SK-N-SH (cell line): ENCODE measurements around the gene PKNOX2.

Experiments used
- CHD2 ChIP-seq: fragments of 150-350 bp; IDR thresholded peaks from 2 replicates; pipeline ENCODE4 v1.6.1; 2018; ENCODE audit warnings: low read length; ENCODE audit not compliant: partially characterized antibody
- CTCF ChIP-seq: fragments of 200-600 bp; sonication (generic); IDR thresholded peaks from 2 replicates; pipeline ENCODE4 v1.6.1; 2017; ENCODE audit warnings: antibody characterized with exemption, mild to moderate bottlenecking, moderate library complexity
- EP300 ChIP-seq, 2 experiments: IDR thresholded peaks; 2 replicates each; pipeline versions ENCODE4 v1.4.0 to v1.6.1; 2012; ENCODE audit warnings: borderline replicate concordance in 1 of 2, low read depth in 1 of 2, low read length in 1 of 2
- EZH2phosphoT487 ChIP-seq: fragments of 200-600 bp; sonication (generic); IDR thresholded peaks from 2 replicates; pipeline ENCODE4 v1.6.1; 2017; ENCODE audit warnings: low read depth, mixed run types, mild to moderate bottlenecking, antibody characterized with exemption, moderate library complexity, borderline replicate concordance
- FOSL2 ChIP-seq: IDR thresholded peaks from 2 replicates; pipeline ENCODE4 v1.4.0; 2012; ENCODE audit warnings: low read depth, mild to moderate bottlenecking, moderate library complexity, borderline replicate concordance
- NFIC ChIP-seq: IDR thresholded peaks from 2 replicates; pipeline ENCODE4 v1.4.0; 2012; ENCODE audit warnings: borderline replicate concordance
- POLR2AphosphoS5 ChIP-seq: IDR thresholded peaks from 2 replicates; pipeline ENCODE4 v1.6.1; 2012; ENCODE audit warnings: low read depth, low read length
- RAD21 ChIP-seq: IDR thresholded peaks from 2 replicates; pipeline ENCODE4 v1.6.1; 2012; ENCODE audit warnings: mild to moderate bottlenecking, low read length
- REST ChIP-seq: IDR thresholded peaks from 2 replicates; pipeline ENCODE4 v1.6.1; 2012; ENCODE audit warnings: mild to moderate bottlenecking, low read depth, low read length, moderate library complexity
- SIN3A ChIP-seq: IDR thresholded peaks from 2 replicates; pipeline ENCODE4 v1.6.1; 2012; ENCODE audit warnings: low read depth, mild to moderate bottlenecking, low read length, moderate library complexity, borderline replicate concordance
- SMC3 ChIP-seq: IDR thresholded peaks from 2 replicates; pipeline ENCODE4 v1.6.1; 2012; ENCODE audit warnings: low read depth, low read length, improper control_type of control experiment
- TAF1 ChIP-seq: IDR thresholded peaks from 2 replicates; pipeline ENCODE4 v1.6.1; 2012; ENCODE audit warnings: low read depth, mild to moderate bottlenecking, low read length, moderate library complexity, borderline replicate concordance
- USF1 ChIP-seq: IDR thresholded peaks from 2 replicates; pipeline ENCODE4 v1.4.0; 2012; ENCODE audit warnings: low read depth, borderline replicate concordance
- ZBTB33 ChIP-seq: IDR thresholded peaks from 2 replicates; pipeline ENCODE4 v1.4.0; 2012; ENCODE audit warnings: low read depth, borderline replicate concordance

GRCh38 chr11:125155767-125156166 lies 8.8 kb upstream of the PKNOX2 start:
- TF ChIP-seq CTCF (no peak), EP300 (IDR thresholded peaks at IDR 0.05; ENCODE audit: borderline replicate concordance in 1 of 2, low read depth in 1 of 2, low read length in 1 of 2) (no peak), NFIC (no peak), POLR2AphosphoS5 (no peak), RAD21 (no peak), CHD2 (no peak), FOSL2 (no peak), ZBTB33 (no peak), SIN3A (no peak), USF1 (no peak), SMC3 (no peak), TAF1 (no peak), EZH2phosphoT487 (no peak), REST (no peak)
